ENCODE results near the gene EIF5.

Gene EIF5

GRCh38 chr14:103378038-103378854 lies 44.2 kb downstream of the EIF5 start:
- Histone ChIP-seq H3K27ac (no peak overlapping the region), H3K36me3 (ENCODE audit: insufficient read depth, low read length) (no peaks in the 10 kb centered on the region), H3K4me3 (no peak overlapping the region), H3K9ac (ENCODE audit: insufficient read length) (no peak overlapping the region), H3K9me3 (ENCODE audit: low read depth, low read length) (no peaks in the 10 kb centered on the region)
- no peak for DNase-seq (ENCODE audit: low read depth, low spot score)
- no peak for TF ChIP-seq POLR2AphosphoS5 (IDR thresholded peaks at IDR 0.05; ENCODE audit: borderline replicate concordance, low read depth, low read length)
- TF ChIP-seq FOXP2 (optimal IDR thresholded peaks at IDR 0.05; ENCODE audit: control extremely low read depth, extremely low read length, insufficient read depth), result no peak
- TF ChIP-seq EZH2 (IDR thresholded peaks at IDR 0.05), result no peak

- Histone ChIP-seq H3K27ac (peak overlapping the region; percentile 94), H3K9ac (ENCODE audit: insufficient read length) (no peak overlapping the region), H3K9me3 (ENCODE audit: low read depth, low read length) (no peaks in the 10 kb centered on the region), H3K4me3 (no peak overlapping the region), H3K36me3 (ENCODE audit: insufficient read depth, low read length) (no peaks in the 10 kb centered on the region)
- TF ChIP-seq EZH2 (IDR thresholded peaks at IDR 0.05) (no peak), POLR2AphosphoS5 (IDR thresholded peaks at IDR 0.05; ENCODE audit: borderline replicate concordance, low read depth, low read length) (no peak), FOXP2 (optimal IDR thresholded peaks at IDR 0.05; ENCODE audit: control extremely low read depth, extremely low read length, insufficient read depth) (no peak)
- no peak for DNase-seq (ENCODE audit: low read depth, low spot score)
Observed at GRCh38 chr14:103380719-103381377, 46.8 kb downstream of the EIF5 start.

GRCh38 chr14:103382376-103382775 lies 48.3 kb downstream of the EIF5 start:
- DNase-seq (ENCODE audit: low read depth, low spot score), result peak; percentile 84
- no peaks in the 10 kb centered on the region for H3K9me3 ChIP-seq (ENCODE audit: low read depth, low read length)
- TF ChIP-seq FOXP2 (optimal IDR thresholded peaks at IDR 0.05; ENCODE audit: control extremely low read depth, extremely low read length, insufficient read depth), result no peak
- TF ChIP-seq POLR2AphosphoS5 (IDR thresholded peaks at IDR 0.05; ENCODE audit: borderline replicate concordance, low read depth, low read length), result no peak; the same call in 1 of the 2 replicates
- TF ChIP-seq EZH2 (IDR thresholded peaks at IDR 0.05), result no peak
- H3K9ac ChIP-seq (ENCODE audit: insufficient read length), result no peak overlapping the region
- H3K27ac ChIP-seq, result peak overlapping the region; percentile 93
- no peaks in the 10 kb centered on the region for H3K36me3 ChIP-seq (ENCODE audit: insufficient read depth, low read length)
- peak overlapping the region; percentile 62 for H3K4me3 ChIP-seq

- Histone ChIP-seq H3K9ac (ENCODE audit: insufficient read length) (peak overlapping the region; percentile 89), H3K36me3 (ENCODE audit: insufficient read depth, low read length) (peaks cover 12% of the 10 kb centered on the region; the same call in 1 of the 2 replicates), H3K9me3 (ENCODE audit: low read depth, low read length) (no peaks in the 10 kb centered on the region), H3K27ac (peak overlapping the region; percentile 90; the same call in 1 of the 2 replicates), H3K4me3 (peak overlapping the region; percentile 91)
- no peak for TF ChIP-seq EZH2 (IDR thresholded peaks at IDR 0.05)
- no peak for TF ChIP-seq FOXP2 (optimal IDR thresholded peaks at IDR 0.05; ENCODE audit: control extremely low read depth, extremely low read length, insufficient read depth)
- TF ChIP-seq POLR2AphosphoS5 (IDR thresholded peaks at IDR 0.05; ENCODE audit: borderline replicate concordance, low read depth, low read length), result no peak
- DNase-seq (ENCODE audit: low read depth, low spot score), result no peak
Observed at GRCh38 chr14:103384450-103385151, 50.6 kb downstream of the EIF5 start.

- no peaks in the 10 kb centered on the region for H3K9me3 ChIP-seq (ENCODE audit: low read depth, low read length)
- H3K4me3 ChIP-seq, result peak within 1 kb of the TSS; percentile 91
- no peak for TF ChIP-seq EZH2 (IDR thresholded peaks at IDR 0.05)
- TF ChIP-seq FOXP2 (optimal IDR thresholded peaks at IDR 0.05; ENCODE audit: control extremely low read depth, extremely low read length, insufficient read depth), result peak; percentile 26
- TF ChIP-seq POLR2AphosphoS5 (IDR thresholded peaks at IDR 0.05; ENCODE audit: borderline replicate concordance, low read depth, low read length), result peak; percentile 95
- DNase-seq (ENCODE audit: low read depth, low spot score), result no peak
- H3K36me3 ChIP-seq (ENCODE audit: insufficient read depth, low read length), result peaks cover 12% of the 10 kb centered on the region; the same call in 1 of the 2 replicates
- peak within 1 kb of the TSS; percentile 90 for H3K27ac ChIP-seq
- peak within 1 kb of the TSS; percentile 89 for H3K9ac ChIP-seq (ENCODE audit: insufficient read length)
Observed at GRCh38 chr14:103385152-103385928, 51.3 kb downstream of the EIF5 start, which contains the start of gene MARK3. TSS of gene MARK3 (plus strand) at chr14:103385415. CDS start at chr14:103386030, 615 bp downstream.

- H3K36me3 ChIP-seq (ENCODE audit: insufficient read depth, low read length), result peaks cover 12% of the 10 kb centered on the region; the same call in 1 of the 2 replicates
Observed at GRCh38 chr14:103385929-103386712, 52.1 kb downstream of the EIF5 start.

More at GRCh38 chr14:103385929-103386712, 52.1 kb downstream of the EIF5 start:
- H3K9ac ChIP-seq (ENCODE audit: insufficient read length), result peak overlapping the region; percentile 89
- DNase-seq (ENCODE audit: low read depth, low spot score), result no peak
- H3K27ac ChIP-seq, result peak overlapping the region; percentile 90
- TF ChIP-seq FOXP2 (optimal IDR thresholded peaks at IDR 0.05; ENCODE audit: control extremely low read depth, extremely low read length, insufficient read depth), result no peak
- TF ChIP-seq EZH2 (IDR thresholded peaks at IDR 0.05), result no peak
- no peak; the same call in 1 of the 2 replicates for TF ChIP-seq POLR2AphosphoS5 (IDR thresholded peaks at IDR 0.05; ENCODE audit: borderline replicate concordance, low read depth, low read length)
- H3K4me3 ChIP-seq, result peak overlapping the region; percentile 91
- no peaks in the 10 kb centered on the region for H3K9me3 ChIP-seq (ENCODE audit: low read depth, low read length)
